HG03139 (cell line): ENCODE measurements around the gene COG5.
"Not testable (repeated sequence)": the region's sequence is repeated elsewhere in the genome, so short reads cannot be mapped to it uniquely, and the experiment has no call there.

ENCODE experiments used
- ATAC-seq: cut with Tn5 transposase; IDR thresholded peaks from one replicate; pipeline ENCODE4 v1.9.1; 2021; ENCODE audit not compliant: unreplicated experiment

Gene COG5

DNA sequence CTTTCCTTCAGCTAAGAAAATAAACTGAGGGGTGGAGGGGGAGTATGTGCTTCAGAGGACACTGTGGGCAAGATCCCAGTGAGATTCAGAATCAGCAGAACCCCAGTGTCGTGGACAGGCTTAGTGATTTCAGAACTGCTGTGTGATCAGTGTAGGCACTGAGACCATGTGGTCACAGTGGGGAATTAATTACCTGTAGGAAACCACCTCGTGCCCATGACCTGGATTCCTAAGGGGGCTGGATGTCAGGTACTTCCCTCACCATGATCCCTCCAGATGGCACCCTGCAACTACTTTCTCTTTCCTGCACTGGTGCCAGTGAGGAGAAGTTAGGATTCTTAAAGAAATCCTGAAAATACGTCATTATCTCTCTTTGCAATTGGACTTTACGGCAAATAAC lies 330.5 kb downstream of the COG5 start:
- ATAC-seq, result no peak

DNA sequence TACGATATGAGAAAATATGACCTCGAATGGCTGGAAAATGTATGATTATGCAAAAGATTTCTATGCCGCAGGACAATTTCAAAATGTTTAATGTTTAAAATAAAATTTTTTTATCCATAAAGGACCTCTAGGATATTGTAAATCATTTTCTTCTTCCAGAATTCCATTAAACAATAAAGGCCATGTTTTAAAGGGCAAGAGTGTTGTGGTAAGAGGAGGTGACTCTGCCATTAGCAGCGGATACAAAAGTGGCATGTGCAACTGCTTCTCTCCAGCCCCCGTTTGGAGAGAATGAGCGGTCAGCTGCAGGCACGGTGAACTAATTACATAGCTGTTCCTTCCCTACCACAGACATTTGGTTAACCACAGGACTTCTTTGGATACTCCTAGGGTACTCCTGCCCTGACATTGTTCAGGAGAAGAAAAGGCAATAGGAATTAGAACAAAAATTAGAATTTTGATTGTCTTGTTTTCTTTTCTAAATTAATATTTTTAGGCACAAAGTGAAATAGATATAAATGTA lies 331.1 kb downstream of the COG5 start:
- ATAC-seq, result no peak

DNA sequence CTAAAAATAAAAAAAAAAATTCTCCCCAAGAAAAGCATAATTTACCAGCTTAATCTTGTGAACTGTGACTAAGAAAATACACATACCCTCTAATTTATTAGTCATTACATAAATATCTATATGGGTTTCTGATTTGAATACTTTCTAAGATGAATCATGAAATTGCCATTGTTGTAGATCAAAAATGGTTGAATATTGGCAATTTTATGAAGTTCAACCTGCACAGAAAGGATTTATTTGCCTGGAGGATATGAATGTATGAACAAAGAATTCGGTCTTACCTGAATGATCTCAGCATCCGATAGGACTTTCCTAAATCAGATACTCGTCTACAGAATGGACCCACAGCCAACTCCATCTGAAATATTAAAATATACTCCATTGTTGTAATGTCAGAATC lies 333.4 kb downstream of the COG5 start:
- ATAC-seq, result no peak

DNA sequence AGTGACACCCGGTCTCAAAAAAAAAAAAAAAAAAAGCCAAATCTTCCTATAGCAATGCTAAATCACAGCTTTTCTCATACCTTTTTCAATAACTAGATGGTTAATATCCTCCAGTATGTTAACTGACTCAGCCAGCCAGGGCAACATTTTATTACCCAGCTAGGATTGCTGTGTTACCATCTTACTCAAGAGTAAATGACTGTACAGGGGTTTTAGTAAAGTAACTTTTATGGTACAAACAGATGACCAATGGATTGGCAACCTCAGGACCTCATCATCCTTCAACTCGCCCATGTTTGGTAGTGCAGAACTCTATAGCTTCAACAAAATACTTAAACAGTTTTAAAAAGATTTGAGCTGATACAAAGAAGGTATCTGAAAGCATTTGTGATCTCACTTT lies 335.4 kb downstream of the COG5 start:
- ATAC-seq, result no peak

DNA sequence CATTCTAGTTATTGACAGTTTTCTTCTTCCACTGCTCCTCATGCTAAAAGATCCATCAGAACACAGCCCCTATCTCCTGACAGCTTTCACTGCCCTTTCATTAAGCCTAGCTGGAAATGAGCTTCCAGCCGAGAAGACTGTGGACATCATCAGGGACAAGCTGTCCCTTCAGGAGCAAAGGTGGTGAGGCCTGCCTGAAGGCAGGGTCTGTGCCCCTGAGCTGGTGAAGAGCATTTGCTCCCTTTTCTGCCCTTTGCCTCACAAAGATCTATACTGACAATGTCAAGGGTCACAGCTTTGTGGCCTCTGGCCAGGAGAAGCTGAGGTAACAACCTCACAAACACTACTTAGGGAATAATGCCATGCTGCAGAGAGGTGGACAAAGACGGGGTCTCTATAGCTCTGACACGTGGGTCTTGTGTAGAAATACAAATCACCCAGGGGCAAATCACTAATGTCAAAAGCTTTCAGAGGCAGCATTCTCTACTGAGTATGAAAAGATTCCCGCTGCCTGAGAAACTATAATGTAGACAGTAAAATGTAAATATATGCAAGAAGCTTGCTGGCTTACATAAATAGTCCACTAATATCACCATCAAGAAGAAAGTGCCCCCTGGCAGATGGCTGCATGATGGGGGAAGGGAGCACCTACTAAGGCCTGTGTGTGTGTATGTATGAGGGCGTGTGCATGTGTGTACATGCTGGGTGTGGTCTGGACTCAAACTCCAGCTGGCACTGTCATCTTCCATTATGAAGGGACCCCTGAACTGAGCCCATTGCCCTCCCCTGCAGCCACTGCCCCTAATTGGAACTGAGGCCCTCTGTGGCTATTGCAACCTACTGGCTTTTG lies 339.1 kb downstream of the COG5 start:
- ATAC-seq, result no peak

DNA sequence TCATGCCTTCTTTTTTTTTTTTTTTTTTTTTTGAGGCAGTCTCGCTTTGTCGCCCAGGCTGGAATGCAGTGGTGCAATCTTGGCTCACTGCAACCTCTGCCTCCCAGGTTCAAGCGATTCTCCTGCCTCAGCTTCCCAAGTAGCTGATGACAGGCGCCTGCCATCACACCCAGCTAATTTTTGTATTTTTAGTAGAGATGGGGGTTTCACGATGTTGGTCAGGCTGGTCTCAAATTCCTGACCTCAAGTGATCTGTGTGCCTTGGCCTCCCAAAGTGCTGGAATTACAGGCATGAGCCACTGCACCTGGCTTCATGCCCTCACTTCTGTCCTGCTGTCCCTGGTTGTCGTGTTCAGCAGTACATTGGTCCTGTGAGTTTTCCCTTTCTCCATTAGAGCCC lies 342.9 kb downstream of the COG5 start:
- ATAC-seq, result not testable (repeated sequence)

DNA sequence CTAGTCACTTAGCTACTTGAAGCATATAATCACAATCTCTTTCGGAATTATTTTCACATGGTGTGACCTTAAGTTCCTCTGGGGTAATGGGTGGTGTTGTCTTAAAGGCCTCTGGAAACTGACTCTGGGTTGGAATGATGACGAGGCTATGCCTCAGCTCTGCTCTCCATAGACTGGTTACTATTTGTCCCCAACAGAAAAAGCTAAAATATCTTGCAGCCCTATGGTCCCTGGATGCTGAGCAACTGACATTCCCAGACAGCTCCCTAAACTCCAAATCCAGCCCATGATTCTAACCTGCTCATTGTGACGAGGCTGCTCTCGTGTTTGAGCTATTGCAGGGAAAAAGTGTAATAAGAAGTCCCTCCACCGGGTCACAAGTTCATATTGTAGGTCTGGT lies 343.4 kb downstream of the COG5 start:
- no peak for ATAC-seq

DNA sequence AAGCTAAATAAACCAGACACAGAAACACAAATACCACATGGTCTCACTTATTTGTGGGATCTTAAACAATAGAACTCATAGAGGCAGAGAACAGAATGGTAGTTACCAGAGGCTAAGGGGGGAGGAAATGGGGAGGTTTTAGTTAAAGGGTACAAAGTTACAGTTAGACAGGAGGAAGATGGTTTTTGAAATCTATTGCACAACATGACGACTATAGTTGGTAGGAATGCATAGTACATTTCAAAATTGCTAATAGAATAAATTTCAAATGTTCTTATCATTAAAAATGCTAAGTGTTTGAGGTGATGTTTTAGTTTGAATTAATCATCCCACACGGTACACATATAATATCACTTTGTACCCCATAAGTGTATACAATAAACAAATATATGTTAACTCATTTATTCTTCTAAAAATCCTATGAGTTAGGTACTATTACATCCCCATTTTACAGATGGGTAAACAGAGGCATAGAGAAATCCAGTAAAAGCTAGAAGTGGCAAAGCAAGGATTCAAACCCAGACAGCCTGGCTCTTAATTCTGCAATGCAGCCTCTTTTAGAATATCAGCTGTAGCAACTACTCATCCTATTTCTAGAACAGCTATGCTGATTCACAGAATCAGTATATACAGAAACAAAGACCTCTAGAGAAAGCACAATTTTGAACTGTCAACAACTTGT lies 344.0 kb downstream of the COG5 start:
- ATAC-seq, result no peak

DNA sequence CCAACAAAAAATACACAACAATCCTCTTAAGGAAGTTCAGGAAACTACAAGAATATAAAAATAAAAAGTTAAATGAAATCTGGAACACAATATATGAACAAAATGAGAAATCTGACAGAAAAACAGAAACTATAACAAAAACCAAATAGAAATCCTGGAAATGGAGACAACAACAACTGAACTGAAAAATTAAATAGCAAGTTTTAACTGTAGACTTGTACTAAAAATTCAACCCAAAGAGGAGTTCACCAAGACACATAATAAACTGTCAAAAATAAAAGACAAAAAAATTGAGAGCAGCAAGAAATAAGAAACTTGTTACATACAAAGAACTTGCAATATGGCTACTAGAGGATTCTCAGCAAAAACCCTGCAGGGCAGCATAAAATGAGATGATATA lies 349.8 kb downstream of the COG5 start:
- ATAC-seq, result no peak

DNA sequence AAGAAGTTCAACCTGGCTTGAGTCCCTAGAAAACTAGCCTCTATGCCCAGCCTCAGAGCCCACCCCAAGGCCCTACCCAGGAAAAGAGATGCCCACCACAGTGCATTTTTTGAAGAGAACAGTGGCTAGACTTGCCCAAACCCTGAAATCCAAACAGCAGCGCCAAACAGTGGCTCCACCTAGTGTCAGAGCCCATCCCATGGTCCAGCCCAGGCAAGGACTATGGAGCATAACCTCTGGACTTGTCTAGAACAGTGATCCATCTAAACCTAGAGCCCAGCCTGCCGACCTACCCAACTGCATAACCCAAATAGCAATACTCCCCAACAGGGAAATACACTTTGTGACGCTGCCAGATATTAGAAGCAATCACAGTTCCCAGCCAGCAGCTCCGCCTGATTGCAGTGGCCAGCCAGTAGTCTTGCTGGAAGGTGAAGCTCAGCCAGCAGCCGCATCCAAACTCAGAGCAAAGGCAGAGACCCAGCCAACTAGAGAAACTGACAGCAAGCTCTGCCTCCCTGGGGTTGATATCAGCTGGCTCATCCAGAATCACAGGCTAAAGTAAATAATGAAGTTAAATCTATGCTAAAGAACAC lies 350.4 kb downstream of the COG5 start:
- no peak for ATAC-seq

DNA sequence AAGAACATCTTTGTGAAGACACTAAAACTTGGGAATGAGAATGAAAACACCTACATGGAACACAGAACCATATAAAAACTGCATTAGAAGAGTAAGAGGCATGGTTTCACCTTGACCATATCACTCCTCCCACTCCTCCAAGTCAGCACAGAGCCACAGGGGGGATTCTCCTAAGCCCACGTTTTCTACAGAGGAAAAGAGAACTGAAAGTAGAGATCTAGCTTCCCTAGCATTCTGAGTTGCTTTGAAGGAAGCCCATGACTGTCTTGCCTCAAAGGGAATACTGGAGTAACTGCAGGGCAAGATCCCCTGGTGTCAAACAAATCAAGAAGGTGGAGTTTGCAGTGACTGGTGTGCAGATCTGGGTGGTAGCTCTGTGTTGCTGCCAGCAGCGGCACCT lies 351.0 kb downstream of the COG5 start:
- no peak for ATAC-seq

DNA sequence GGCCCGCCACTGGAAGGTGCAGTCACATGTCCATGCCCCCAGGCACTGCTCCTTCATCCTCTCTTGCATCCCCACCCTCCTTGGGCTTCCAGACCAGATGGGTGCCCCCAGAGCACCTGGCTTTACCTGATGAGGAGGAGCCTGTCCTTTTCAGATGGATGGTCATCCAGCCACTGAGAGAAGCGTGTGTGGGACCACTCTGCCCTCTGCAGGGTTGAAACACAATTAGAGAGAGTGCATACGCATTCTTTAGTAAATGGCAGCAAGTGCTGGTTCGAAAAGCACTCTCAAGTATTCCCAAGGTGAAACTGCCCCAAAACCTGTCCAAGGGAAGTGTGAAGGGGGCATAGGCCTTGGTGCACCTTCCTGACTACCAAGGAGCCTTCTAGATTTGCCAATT lies 353.3 kb downstream of the COG5 start:
- ATAC-seq, result no peak

DNA sequence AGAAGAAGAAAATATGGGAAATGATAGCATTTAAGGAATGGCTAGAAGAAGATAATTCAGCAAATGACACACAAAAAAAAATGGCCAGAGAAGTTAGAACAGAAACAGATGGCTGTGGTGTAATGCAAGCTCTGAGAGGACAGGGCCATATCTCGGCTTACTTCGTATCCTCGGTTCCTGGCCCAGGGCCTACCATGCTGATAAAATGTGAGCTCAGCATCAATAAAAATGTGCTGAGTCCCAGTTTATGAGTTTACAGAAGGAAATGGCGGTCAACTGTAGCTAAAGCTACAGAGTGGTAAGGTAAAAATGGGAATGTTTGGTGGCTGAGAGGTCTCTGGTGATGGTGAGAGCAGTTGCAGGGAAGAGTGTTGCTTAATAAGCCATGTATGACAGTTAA lies 354.2 kb downstream of the COG5 start:
- ATAC-seq, result no peak

DNA sequence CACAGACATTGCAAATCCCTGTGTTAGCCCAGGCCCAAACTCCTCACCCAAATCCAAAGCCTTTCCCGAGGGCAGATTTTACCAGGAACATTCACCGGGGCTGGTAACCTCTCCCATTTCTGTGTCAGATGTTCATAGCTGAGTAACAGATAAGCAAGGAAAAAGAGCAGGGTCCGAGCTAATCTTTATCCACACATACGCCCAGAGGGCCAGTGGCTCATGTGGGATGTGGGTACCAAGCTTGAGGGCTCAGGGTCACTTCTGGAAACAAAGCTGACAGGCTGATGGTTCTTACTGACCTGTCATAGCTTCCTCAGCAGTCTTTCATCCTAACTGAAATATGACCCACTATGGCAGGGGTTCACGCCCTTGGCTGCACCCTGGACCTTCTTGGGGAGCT lies 355.2 kb downstream of the COG5 start:
- ATAC-seq, result no peak

DNA sequence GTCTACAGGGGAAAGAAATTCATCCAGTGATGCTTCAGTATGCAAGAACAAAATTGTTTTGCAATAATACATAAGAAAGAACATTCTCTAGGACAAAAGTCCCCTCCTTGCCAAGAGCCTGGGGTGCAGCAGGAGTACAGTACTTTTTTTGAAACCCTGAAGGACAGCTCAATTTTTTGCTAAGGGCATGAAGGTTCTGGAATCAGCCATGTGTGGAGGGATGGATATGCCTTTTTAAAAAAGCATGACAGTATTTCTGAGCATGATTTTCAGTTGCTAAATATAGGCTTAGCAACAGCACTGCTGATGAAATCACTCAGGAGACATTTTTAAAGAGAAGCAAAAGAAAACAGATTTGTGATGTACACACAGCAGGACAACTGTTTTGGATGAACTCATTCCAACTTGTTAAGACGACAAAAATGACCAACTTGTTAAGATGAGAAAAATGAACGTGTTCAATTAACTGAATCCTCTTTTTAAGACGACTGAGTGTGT lies 355.6 kb downstream of the COG5 start:
- ATAC-seq, result no peak

DNA sequence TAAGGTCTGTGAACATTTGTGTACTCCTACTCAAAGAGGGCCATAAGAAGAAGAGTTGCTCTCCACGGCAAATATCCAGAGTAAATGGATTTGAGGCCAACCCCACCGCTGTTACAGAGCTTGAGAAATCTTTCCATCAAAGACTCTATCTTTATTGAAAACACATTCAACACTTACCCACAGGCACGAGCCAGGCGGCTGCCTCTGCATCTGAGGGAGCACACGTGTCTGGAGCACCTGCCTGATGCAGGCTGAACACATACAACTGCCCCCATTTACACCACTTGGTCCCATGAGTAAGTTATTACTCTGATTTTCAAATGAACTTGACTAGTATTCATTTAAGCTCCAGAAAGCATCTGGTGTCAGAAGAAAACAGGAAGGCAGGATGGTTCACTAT lies 356.3 kb downstream of the COG5 start:
- ATAC-seq, result no peak

DNA sequence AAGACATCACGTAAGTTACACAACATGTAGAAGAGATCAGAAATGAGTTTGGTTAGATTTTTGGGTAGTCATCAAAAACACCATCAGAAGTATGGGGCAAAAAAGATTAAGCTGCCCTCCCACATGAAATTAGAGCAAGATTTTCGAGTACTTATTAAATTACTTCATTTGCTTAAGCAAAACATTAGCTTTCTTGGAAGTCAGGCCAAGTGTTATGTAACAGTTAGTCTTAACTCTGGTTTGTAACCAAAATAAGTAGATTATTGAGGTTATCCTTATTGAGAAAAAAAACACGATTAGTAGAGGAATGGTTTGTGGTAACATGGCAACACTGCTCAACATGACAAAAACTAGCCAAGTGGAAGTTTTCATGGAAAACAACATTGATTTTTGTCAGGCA lies 357.0 kb downstream of the COG5 start:
- no peak for ATAC-seq

DNA sequence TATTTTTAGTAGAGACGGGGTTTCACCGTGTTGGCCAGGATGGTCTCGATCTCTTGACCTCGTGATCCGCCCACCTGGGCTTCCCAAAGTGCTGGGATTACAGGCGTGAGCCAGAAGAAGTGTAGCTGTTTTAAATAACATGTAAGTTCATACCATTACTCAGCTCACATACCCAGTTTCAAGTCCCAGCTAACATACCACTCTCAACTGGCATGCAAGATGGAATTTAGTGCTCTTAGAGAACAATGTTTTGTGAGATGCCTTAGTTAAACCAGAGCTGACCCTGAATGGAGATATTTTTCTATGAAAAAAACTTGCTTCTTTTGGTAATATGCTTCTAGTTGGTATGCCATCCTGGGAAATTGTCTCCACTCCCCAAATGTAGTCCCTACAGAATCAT lies 357.6 kb downstream of the COG5 start:
- no peak for ATAC-seq

DNA sequence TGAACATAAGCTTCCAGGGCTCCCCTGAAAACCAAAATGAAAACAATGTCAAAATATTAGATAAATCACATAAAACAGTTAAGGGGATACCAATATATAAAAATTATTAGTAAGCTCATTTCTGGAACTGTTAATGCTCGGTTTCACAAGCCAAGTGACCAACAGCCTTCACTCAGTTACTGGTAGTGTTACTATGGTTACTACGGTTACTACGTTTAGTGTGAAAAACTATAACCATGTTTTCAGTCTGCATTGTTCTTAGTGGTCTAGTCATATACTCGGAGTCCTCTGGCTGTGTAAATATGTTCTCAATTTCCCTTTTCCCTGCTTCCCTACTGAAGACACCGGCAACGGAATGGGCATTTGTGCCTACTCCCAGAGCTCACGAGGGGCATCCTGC lies 360.1 kb downstream of the COG5 start:
- no peak for ATAC-seq

DNA sequence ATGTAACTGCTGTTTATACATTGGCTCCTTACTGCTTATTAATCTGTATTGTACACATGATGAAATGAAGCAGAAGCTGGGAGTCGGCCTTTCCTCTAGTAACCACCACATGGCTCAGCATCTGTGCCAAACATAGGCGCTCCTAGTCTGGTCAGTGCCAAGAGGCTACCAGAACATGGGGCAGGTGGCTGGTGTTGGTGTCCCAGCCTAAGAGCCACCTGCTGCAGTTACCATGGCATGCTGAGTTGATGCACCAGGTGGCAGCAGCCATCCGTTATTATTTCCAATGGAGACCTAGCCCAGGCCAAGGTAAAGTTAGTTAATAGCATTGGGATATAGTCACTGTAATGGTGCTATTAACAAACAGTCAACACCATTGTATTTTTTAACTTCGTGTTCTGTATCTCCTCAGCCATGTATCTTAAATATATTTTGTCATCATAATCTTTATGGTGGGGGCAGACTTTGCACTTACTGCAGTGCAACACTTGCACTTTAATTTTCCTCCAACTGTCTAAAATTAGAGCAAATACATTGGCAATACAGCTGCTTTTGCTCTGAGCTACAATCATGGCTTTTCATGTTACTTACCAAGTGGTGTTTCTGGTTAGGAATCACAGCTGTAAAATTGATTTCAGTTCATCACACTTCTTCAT lies 361.8 kb downstream of the COG5 start:
- ATAC-seq, result no peak

DNA sequence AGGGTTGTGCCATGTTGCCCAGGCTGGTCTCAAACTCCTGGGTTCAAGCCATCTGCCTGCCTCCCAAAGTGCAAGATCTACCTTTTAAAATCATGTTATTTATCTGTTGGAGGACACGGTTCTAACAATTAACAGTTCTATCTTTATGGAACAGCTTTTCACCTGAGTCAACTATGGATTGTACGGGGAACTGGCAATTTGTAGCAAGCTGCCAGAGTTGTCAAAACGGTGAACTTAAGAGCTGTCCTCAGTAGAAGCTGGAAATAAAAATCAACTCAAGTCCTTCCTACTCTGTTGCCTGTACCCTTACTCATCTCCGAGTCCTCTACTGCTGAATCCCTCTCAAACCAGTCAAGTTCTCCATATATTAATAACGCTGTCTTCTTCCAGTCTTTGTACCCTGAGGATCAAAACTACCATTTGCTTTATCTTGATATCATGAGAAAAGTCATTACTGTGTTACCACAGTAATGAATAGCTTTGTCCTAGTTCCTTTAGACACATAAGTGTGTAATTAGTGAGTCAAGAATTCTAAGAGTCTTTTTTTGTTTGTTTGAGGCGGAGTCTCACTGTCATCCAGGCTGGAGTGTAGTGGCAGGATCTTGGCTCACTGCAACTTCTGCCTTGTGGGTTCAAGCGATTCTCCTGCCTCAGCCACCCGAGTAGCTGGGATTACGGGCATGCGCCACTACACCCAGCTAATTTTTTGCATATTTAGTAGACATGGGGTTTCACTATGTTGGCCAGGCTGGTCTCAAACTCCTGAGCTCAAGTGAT lies 366.7 kb downstream of the COG5 start:
- ATAC-seq, result no peak
